Measurements from ENCODE around the gene VAMP7.
"Not testable (repeated sequence)": the region's sequence is repeated elsewhere in the genome, so short reads cannot be mapped to it uniquely, and the experiment has no call there.

Gene VAMP7

GRCh38 chrX:155881158-155881993 lies at the start of gene VAMP7:
Gene VAMP7, plus strand, starts transcription at chrX:155881345. Its CDS starts 8,122 bp downstream, at chrX:155889467.
- peak within 1 kb of the TSS; percentile 74 to 80 for H3K27ac ChIP-seq (ENCODE audit: low read depth in 2 of 2, low read length in 2 of 2)
- no peaks in the 10 kb centered on the region for H3K27me3 ChIP-seq (ENCODE audit: control insufficient read depth in 2 of 2, insufficient read depth in 2 of 2, low read length in 2 of 2)
- H3K9ac ChIP-seq (ENCODE audit: low read depth in 1 of 2, low read length in 2 of 2) = peak within 1 kb of the TSS; percentile 76 to 81
- H3K4me3 ChIP-seq (ENCODE audit: low read length in 2 of 2) = peak within 1 kb of the TSS; percentile 75 to 89
- H3K4me1 ChIP-seq (ENCODE audit: control insufficient read depth in 2 of 2, insufficient read depth in 2 of 2, low read length in 2 of 2) = peaks cover 0 to 2% of the 10 kb centered on the region in 2 donors
- H3K9me3 ChIP-seq (ENCODE audit: control insufficient read depth in 2 of 2, low read length in 2 of 2) = no peaks in the 10 kb centered on the region
- no peaks in the 10 kb centered on the region for H3K36me3 ChIP-seq (ENCODE audit: control insufficient read depth in 2 of 2, insufficient read depth in 2 of 2, low read length in 2 of 2)

DNA sequence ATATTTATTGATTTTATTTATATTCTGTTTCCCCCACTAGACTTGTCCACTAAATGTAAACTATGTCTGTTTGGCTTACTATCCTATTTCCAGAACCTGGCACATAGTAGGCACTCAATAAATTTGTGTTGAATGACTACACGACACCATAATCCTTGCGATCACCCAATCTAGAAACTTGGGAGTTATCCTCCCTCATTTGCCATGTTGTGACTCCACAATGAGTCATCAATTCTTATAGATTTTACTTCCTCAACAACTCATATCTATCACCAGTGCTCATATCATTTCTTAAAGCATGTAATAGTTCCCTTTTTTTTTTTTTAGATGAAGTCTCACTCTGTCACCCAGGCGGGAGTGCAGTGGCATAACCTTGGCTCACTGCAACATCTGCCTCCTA lies 39.9 kb upstream of the VAMP7 start:
- Histone ChIP-seq H3K9ac (ENCODE audit: low read depth in 1 of 2, low read length in 2 of 2) (no peak overlapping the region), H3K4me1 (ENCODE audit: control insufficient read depth in 2 of 2, insufficient read depth in 2 of 2, low read length in 2 of 2) (no peaks in the 10 kb centered on the region), H3K27me3 (ENCODE audit: control insufficient read depth in 2 of 2, insufficient read depth in 2 of 2, low read length in 2 of 2) (no peaks in the 10 kb centered on the region), H3K4me3 (ENCODE audit: low read length in 2 of 2) (no peak overlapping the region), H3K27ac (ENCODE audit: low read depth in 2 of 2, low read length in 2 of 2) (no peak overlapping the region), H3K36me3 (ENCODE audit: control insufficient read depth in 2 of 2, insufficient read depth in 2 of 2, low read length in 2 of 2) (no peaks in the 10 kb centered on the region), H3K9me3 (ENCODE audit: control insufficient read depth in 2 of 2, low read length in 2 of 2) (no peaks in the 10 kb centered on the region)

DNA sequence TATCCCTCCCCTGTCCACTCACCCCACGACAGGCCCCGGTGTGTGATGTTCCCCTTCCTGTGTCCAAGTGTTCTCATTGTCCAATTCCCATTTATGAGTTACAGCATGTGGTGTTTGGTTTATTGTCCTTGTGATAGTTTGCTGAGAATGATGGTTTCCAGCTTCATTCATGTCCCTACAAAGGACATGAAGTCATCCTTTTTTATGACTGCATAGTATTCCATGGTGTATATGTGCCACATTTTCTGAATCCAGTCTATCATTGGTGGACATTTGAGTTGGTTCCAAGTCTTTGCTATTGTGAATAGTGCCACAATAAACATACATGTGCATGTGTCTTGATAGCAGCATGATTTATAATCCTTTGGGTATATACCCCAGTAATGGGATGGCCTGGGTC lies 29.4 kb upstream of the VAMP7 start:
- H3K4me1 ChIP-seq (ENCODE audit: control insufficient read depth in 2 of 2, insufficient read depth in 2 of 2, low read length in 2 of 2); H3K27ac ChIP-seq (ENCODE audit: low read depth in 2 of 2, low read length in 2 of 2); H3K36me3 ChIP-seq (ENCODE audit: control insufficient read depth in 2 of 2, insufficient read depth in 2 of 2, low read length in 2 of 2); H3K9me3 ChIP-seq (ENCODE audit: control insufficient read depth in 2 of 2, low read length in 2 of 2); H3K9ac ChIP-seq (ENCODE audit: low read depth in 1 of 2, low read length in 2 of 2); H3K27me3 ChIP-seq (ENCODE audit: control insufficient read depth in 2 of 2, insufficient read depth in 2 of 2, low read length in 2 of 2); H3K4me3 ChIP-seq (ENCODE audit: low read length in 2 of 2): not testable (repeated sequence)

DNA sequence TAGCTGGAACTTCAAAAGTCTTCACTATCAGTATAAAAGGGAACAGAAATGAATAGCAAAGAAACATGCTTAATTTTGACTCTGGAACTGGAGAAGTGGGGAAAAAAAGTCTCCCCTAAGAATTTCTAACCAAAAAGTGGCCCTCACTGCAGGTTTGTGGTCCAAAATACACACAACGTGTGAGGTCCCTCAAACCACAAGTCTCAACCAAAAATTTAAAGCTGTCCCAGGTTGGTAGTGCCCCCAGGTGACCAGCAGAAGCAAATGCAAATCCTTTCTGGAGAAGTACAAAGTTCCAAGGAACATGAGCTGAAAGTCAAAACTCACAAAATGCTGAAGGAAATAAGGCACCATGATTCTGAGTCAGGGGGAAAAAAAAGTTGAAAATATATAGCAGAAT lies 23.6 kb upstream of the VAMP7 start:
- Histone ChIP-seq H3K27ac (ENCODE audit: low read depth in 2 of 2, low read length in 2 of 2) (no peak overlapping the region), H3K4me1 (ENCODE audit: control insufficient read depth in 2 of 2, insufficient read depth in 2 of 2, low read length in 2 of 2) (no peaks in the 10 kb centered on the region), H3K27me3 (ENCODE audit: control insufficient read depth in 2 of 2, insufficient read depth in 2 of 2, low read length in 2 of 2) (no peaks in the 10 kb centered on the region), H3K9me3 (ENCODE audit: control insufficient read depth in 2 of 2, low read length in 2 of 2) (no peaks in the 10 kb centered on the region), H3K36me3 (ENCODE audit: control insufficient read depth in 2 of 2, insufficient read depth in 2 of 2, low read length in 2 of 2) (no peaks in the 10 kb centered on the region), H3K4me3 (ENCODE audit: low read length in 2 of 2) (no peak overlapping the region), H3K9ac (ENCODE audit: low read depth in 1 of 2, low read length in 2 of 2) (no peak overlapping the region)

DNA sequence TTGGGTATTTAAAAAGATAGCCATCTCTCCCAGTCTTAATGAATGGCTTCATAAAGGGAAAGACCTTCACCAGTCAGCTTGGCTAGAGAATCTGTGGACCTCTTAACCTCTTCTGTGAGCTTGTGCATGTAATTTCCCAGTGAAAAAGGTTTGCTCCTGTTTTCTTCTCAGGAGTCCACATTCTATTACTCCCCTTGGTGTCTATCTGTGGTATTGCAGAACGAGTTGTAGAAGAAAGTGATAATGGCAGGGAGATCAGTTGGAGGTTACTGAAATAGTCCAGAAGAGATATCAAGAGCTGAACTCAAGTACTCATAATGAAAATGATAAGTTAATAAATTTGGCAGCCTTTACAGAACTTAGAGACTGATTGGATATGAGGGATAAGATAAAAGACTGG lies 16.5 kb upstream of the VAMP7 start:
- Histone ChIP-seq H3K27me3 (ENCODE audit: control insufficient read depth in 2 of 2, insufficient read depth in 2 of 2, low read length in 2 of 2) (no peaks in the 10 kb centered on the region), H3K4me3 (ENCODE audit: low read length in 2 of 2) (no peak overlapping the region), H3K36me3 (ENCODE audit: control insufficient read depth in 2 of 2, insufficient read depth in 2 of 2, low read length in 2 of 2) (no peaks in the 10 kb centered on the region), H3K9ac (ENCODE audit: low read depth in 1 of 2, low read length in 2 of 2) (no peak overlapping the region), H3K4me1 (ENCODE audit: control insufficient read depth in 2 of 2, insufficient read depth in 2 of 2, low read length in 2 of 2) (no peaks in the 10 kb centered on the region), H3K27ac (ENCODE audit: low read depth in 2 of 2, low read length in 2 of 2) (no peak overlapping the region), H3K9me3 (ENCODE audit: control insufficient read depth in 2 of 2, low read length in 2 of 2) (no peaks in the 10 kb centered on the region)

GRCh38 chrX:155865193-155865592 lies 16.0 kb upstream of the VAMP7 start:
- Histone ChIP-seq H3K4me1 (ENCODE audit: control insufficient read depth in 2 of 2, insufficient read depth in 2 of 2, low read length in 2 of 2) (no peaks in the 10 kb centered on the region), H3K36me3 (ENCODE audit: control insufficient read depth in 2 of 2, insufficient read depth in 2 of 2, low read length in 2 of 2) (no peaks in the 10 kb centered on the region), H3K27me3 (ENCODE audit: control insufficient read depth in 2 of 2, insufficient read depth in 2 of 2, low read length in 2 of 2) (no peaks in the 10 kb centered on the region), H3K27ac (ENCODE audit: low read depth in 2 of 2, low read length in 2 of 2) (no peak overlapping the region), H3K9ac (ENCODE audit: low read depth in 1 of 2, low read length in 2 of 2) (no peak overlapping the region), H3K4me3 (ENCODE audit: low read length in 2 of 2) (no peak overlapping the region), H3K9me3 (ENCODE audit: control insufficient read depth in 2 of 2, low read length in 2 of 2) (no peaks in the 10 kb centered on the region)

GRCh38 chrX:155867821-155868220 lies 13.3 kb upstream of the VAMP7 start:
- H3K27ac ChIP-seq (ENCODE audit: low read depth in 2 of 2, low read length in 2 of 2) = no peak overlapping the region
- H3K36me3 ChIP-seq (ENCODE audit: control insufficient read depth in 2 of 2, insufficient read depth in 2 of 2, low read length in 2 of 2) = no peaks in the 10 kb centered on the region
- H3K4me1 ChIP-seq (ENCODE audit: control insufficient read depth in 2 of 2, insufficient read depth in 2 of 2, low read length in 2 of 2) = no peaks in the 10 kb centered on the region
- H3K27me3 ChIP-seq (ENCODE audit: control insufficient read depth in 2 of 2, insufficient read depth in 2 of 2, low read length in 2 of 2) = no peaks in the 10 kb centered on the region
- H3K9me3 ChIP-seq (ENCODE audit: control insufficient read depth in 2 of 2, low read length in 2 of 2) = no peaks in the 10 kb centered on the region
- no peak overlapping the region for H3K4me3 ChIP-seq (ENCODE audit: low read length in 2 of 2)
- H3K9ac ChIP-seq (ENCODE audit: low read depth in 1 of 2, low read length in 2 of 2) = no peak overlapping the region

GRCh38 chrX:155870958-155871357 lies 10.2 kb upstream of the VAMP7 start:
- no peaks in the 10 kb centered on the region for H3K4me1 ChIP-seq (ENCODE audit: control insufficient read depth in 2 of 2, insufficient read depth in 2 of 2, low read length in 2 of 2)
- H3K27ac ChIP-seq (ENCODE audit: low read depth in 2 of 2, low read length in 2 of 2) = no peak overlapping the region
- H3K36me3 ChIP-seq (ENCODE audit: control insufficient read depth in 2 of 2, insufficient read depth in 2 of 2, low read length in 2 of 2) = no peaks in the 10 kb centered on the region
- H3K4me3 ChIP-seq (ENCODE audit: low read length in 2 of 2) = no peak overlapping the region
- H3K27me3 ChIP-seq (ENCODE audit: control insufficient read depth in 2 of 2, insufficient read depth in 2 of 2, low read length in 2 of 2) = no peaks in the 10 kb centered on the region
- no peaks in the 10 kb centered on the region for H3K9me3 ChIP-seq (ENCODE audit: control insufficient read depth in 2 of 2, low read length in 2 of 2)
- H3K9ac ChIP-seq (ENCODE audit: low read depth in 1 of 2, low read length in 2 of 2) = no peak overlapping the region

DNA sequence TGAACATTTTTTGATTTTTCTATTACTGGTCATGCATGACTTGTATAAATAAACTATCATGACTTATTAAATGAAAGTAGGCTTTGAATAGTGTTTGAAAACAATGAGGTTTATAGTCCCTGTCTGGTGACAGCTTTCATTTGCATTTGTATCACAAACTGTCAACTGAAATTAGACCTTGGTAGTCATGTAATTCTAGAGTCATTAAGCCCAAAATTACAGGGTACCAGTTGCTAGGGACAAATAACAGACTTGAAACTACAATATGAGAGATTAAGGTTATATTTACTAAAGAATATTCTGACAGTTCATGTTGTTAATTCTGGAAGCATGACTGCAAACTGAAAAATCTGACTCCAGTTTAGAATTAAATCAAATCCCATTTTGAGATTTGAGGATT lies 9.2 kb upstream of the VAMP7 start:
- Histone ChIP-seq H3K4me1 (ENCODE audit: control insufficient read depth in 2 of 2, insufficient read depth in 2 of 2, low read length in 2 of 2) (no peaks in the 10 kb centered on the region), H3K27me3 (ENCODE audit: control insufficient read depth in 2 of 2, insufficient read depth in 2 of 2, low read length in 2 of 2) (no peaks in the 10 kb centered on the region), H3K9me3 (ENCODE audit: control insufficient read depth in 2 of 2, low read length in 2 of 2) (no peaks in the 10 kb centered on the region), H3K9ac (ENCODE audit: low read depth in 1 of 2, low read length in 2 of 2) (no peak overlapping the region), H3K4me3 (ENCODE audit: low read length in 2 of 2) (no peak overlapping the region), H3K27ac (ENCODE audit: low read depth in 2 of 2, low read length in 2 of 2) (no peak overlapping the region), H3K36me3 (ENCODE audit: control insufficient read depth in 2 of 2, insufficient read depth in 2 of 2, low read length in 2 of 2) (no peaks in the 10 kb centered on the region)

- no peak overlapping the region for H3K27ac ChIP-seq (ENCODE audit: low read depth in 2 of 2, low read length in 2 of 2)
Observed at GRCh38 chrX:155873188-155873587, 8.0 kb upstream of the VAMP7 start.

More at GRCh38 chrX:155873188-155873587, 8.0 kb upstream of the VAMP7 start:
- H3K9ac ChIP-seq (ENCODE audit: low read depth in 1 of 2, low read length in 2 of 2) = no peak overlapping the region
- no peaks in the 10 kb centered on the region for H3K4me1 ChIP-seq (ENCODE audit: control insufficient read depth in 2 of 2, insufficient read depth in 2 of 2, low read length in 2 of 2)
- H3K4me3 ChIP-seq (ENCODE audit: low read length in 2 of 2) = no peak overlapping the region
- no peaks in the 10 kb centered on the region for H3K9me3 ChIP-seq (ENCODE audit: control insufficient read depth in 2 of 2, low read length in 2 of 2)
- no peaks in the 10 kb centered on the region for H3K36me3 ChIP-seq (ENCODE audit: control insufficient read depth in 2 of 2, insufficient read depth in 2 of 2, low read length in 2 of 2)
- H3K27me3 ChIP-seq (ENCODE audit: control insufficient read depth in 2 of 2, insufficient read depth in 2 of 2, low read length in 2 of 2) = no peaks in the 10 kb centered on the region
